Germinal center (tissue), 1 donor: ENCODE measurements around the gene LRRC56.

Experiments used
- DNase-seq: peaks from one replicate; pipeline ENCODE4 v3.0.0; 2012; ENCODE audit warnings: mixed read lengths, low spot score

LRRC56 gene

GRCh38 chr11:539971-540481, 2.7 kb downstream of the LRRC56 start:
- DNase-seq: no peak

DNA sequence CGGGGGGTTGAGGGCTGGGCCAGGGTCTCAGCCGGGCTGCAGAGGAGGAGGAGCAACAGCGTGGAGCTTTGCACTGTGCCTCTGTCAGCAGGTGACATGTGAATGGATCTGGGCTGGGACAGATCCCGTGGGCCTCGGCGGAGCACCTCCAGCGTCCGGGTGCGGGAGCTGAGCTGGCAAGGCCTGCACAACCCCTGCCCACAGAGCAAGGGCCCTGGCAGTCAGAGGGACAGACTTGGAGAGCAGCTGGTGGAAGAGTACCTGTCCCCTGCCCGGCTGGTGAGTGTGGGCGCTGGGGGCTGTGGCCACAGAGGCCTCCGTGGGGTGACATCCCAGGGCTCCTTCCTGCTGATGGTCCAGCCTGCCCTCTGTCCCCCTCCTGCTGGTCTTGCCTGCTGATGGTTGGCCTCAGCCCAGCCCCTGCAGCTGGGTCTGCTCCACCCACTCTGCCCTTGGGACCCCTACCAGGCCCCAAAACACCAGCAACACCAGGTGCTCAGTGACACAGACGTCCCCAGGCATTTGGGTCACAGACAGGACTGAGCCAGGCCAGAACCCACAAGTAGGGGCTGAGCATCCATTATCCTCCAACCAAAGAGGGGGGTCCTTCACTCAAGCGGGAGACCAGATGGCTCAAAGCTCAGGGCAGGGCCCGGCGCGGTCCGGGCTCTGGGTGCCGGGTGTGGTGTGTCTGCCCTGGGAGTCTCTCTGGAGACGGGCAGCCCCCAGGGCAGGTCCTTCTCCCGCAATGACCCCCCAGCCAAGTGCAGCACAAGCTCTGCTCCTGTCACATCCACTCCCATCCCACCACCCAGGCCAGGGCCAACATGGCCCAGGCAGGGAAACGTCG, 3.5 kb downstream of the LRRC56 start:
- no peak for DNase-seq

GRCh38 chr11:541433-541885, 4.1 kb downstream of the LRRC56 start:
- DNase-seq: no peak

- no peak for DNase-seq
Observed at GRCh38 chr11:544817-545166, 7.5 kb downstream of the LRRC56 start.

GRCh38 chr11:545171-545570, 7.8 kb downstream of the LRRC56 start:
- DNase-seq: no peak

DNA sequence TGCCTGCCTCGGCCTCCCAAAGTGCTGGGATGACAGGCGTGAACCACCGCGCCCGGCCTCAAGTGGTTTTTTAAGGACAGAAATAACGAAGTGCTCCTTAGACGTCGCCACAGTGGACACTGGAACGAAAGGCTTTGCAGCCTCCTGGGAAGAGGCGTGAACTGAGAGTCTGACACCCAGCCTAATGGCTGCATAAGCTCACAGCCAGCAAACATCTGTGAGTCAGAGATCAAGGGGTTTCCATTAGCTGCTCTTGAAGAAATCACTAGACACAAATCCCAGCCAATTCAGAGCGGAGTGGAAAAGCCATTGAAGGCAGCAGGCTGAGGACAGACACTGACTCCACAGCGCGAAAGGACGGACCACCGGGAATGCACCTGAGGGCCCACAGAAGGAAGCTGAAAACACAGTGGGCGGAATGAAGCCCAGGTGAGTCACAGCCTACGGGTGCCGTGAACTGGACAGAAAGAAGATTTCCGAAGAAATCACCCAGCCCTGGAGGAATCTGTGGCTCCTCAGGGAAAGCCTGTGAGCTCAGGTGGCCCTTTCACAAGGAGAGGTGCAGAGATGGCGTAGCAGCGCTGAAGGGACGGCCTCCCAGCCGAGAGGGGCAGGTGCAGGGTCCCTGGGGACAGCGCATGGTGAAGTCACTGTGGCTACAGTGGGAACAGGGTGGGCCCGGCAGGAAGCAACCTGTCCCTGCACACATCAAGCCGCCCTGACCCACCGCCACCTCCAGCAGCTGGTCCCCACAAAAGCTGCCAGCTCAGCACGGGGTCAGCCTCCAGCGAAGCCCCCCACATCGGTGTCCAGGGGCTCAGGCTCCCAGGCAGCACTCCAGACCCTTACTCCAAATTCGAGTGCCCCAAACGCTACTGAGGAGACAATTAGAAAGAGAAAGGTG, 11.6 kb downstream of the LRRC56 start:
- no peak for DNase-seq

- DNase-seq: no peak
Observed at GRCh38 chr11:550021-550745, 12.9 kb downstream of the LRRC56 start.

DNA sequence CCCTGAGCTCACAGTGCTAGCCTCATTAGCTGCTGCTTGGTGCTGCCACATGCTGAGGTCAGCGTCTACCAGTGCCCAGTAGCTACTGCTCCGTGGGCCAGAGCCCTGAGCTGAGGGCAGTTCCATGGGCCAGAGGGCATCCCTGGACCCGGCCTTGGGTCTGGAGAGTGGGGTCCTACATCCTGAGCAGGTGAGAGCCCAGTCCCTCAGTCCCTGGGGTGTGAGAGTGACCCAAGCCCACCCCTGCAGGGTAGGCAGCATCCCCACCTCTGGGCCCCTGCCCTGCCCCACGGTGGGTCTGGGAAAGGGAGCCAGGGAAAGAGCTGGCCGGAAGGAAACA, 13.4 kb downstream of the LRRC56 start:
- DNase-seq: no peak

GRCh38 chr11:551131-551530, 13.8 kb downstream of the LRRC56 start:
- DNase-seq: no peak

DNA sequence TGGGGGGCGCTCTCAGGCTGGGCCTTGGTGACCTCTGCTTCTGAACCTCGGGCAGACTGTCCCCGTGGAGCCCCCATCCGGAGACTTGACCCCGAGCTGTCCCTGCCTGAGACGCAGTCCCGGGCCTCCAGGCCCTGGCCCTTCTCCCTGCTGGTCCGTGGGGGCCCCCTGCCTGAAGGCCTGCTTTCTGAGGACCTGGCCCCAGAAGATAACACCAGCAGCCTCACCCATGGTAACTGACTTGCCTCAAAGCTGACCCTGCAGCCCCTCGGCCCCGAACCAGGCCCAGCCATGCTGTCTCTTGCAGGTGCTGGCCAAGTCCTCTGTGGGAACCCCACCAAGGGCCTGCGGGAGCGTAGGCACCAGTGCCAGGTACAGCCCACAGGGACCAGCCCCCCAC, 14.3 kb downstream of the LRRC56 start:
- no peak for DNase-seq

GRCh38 chr11:553083-553987, 16.0 kb downstream of the LRRC56 start:
- DNase-seq: no peak

DNA sequence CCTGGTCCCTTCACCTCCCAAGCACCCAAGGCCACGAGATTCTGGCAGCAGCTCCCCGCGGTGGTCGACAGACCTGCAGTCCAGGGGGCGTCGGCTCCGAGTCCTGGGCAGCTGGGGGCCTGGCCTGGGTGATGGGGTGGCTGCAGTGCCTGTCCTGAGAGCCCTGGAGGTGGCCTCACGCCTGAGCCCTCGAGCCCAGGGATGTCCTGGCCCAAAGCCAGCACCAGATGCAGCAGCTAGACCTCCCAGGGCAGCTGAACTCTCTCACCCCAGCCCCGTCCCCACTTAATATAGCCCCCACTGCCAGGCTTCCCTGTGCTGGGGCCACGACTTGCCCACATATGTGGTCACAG, 16.6 kb downstream of the LRRC56 start:
- no peak for DNase-seq

GRCh38 chr11:554428-555226, 17.3 kb downstream of the LRRC56 start:
- DNase-seq: peak; percentile 78

GRCh38 chr11:555227-555779, 18.0 kb downstream of the LRRC56 start:
- DNase-seq: no peak

GRCh38 chr11:555780-556661, 18.7 kb downstream of the LRRC56 start:
- no peak for DNase-seq

DNA sequence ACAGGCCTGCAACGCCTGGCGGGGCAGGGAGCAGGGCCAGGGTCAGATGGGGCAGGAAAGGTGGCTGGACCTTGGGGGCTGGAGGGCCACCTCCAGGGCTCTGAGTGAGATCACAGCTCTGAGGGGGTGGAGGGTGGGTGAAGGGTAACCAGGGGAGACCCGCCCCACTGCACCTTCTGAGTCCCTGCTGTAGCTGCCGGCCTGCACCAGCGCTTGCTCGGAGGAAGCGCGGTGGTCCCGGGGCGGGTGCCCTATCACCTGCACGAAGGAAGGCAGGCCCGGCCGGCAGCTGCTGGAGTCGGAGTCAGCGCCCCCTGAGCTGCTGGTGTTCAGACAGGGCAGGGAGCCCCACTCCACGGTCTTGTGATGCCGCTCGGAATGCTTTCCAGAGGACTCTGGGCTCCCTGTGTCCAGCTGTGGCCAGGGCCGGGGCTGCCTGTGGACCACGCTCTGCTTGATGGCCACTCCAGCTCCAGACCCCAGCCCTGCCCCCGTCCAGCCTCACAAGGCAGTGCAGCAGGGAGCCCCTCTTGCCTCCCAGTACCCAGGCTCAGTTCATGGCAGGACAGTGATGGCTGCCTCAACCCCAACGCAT, 19.4 kb downstream of the LRRC56 start:
- no peak for DNase-seq

DNA sequence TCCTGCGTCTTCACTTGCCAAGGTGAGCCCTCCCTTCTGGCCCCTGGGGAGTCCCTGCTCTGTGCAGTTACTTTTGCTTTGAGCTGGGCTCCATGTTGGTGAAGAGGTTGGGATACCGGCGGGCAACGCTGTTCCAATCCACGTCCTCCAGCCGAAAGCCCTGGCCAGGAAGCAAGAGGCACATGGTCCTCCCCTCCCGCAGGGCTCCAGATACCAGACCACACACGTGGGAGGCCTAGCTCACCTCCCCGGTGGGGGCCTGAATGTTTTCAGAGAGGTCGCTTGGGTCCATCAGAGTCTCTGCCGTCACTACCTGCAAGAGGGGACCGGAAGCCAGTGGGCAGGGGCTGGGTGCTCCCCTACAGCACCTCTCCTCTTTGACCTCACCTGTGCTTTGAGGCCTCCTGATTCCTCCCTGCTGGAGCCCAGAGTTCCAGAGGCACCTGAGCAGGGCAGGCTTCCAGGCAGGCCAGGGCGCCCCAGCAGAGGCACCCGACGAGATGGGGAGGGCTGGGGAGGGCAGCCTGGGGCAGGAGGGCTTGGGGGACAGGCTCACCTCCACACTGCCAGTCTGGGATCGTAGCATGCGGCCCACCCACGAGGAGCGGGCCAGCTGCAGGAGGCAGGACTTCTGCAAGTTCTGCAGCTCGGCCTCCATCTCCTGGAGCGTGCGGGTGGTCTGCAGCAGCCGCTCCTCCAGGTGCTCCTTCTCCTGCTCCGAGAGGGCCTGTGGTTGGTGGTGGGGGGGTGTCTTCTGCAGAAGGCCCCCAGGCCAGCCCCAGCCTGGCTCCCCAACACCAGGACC, 20.2 kb downstream of the LRRC56 start:
- DNase-seq: no peak

GRCh38 chr11:558503-558902, 21.2 kb downstream of the LRRC56 start:
- DNase-seq: no peak
